HG03354 (cell line): ENCODE measurements around the gene ALOX15B.

Experiments
- ATAC-seq: cut with Tn5 transposase; IDR thresholded peaks from one replicate; pipeline ENCODE4 v1.9.1; 2021; ENCODE audit warnings: mild to moderate bottlenecking; ENCODE audit not compliant: unreplicated experiment, poor library complexity, severe bottlenecking

Gene ALOX15B

DNA sequence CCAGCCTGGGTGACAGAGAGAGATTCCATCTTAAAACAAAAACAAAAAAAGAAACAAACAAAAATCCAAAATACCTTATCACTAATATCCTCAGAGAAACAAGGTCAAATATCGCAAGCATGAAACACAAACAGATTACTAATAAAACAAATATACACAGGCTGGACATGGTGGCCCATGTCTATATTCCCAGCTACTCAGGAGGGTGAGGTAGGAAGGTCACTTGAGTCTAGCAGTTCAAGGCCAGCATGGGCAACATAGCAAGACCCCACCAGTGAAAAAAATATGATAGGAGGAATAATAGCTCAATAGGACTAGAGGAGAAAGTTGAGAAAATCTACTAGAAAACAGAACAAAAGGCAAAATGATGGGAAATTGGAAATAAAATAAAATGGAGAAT is 6.9 kb upstream of the ALOX15B start:
- ATAC-seq = no peak

DNA sequence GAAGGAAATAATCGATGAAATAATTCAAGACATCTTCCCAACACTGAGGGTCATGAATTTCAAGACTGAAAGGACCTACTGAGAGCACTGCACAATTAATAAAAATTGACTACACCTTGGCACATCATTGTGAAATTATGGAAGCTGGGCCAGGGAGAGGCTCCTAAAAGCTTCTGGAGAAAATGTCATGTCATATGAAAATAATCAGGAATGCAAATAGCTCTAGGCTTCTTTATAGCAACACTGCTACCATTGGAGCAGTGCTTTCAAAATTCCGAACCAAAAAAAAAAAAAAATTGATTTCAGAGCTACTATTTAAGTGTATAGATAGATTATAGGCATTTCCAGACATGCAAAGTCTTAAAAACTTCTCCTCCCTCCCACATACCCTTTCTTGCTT is 6.4 kb upstream of the ALOX15B start:
- no peak for ATAC-seq

DNA sequence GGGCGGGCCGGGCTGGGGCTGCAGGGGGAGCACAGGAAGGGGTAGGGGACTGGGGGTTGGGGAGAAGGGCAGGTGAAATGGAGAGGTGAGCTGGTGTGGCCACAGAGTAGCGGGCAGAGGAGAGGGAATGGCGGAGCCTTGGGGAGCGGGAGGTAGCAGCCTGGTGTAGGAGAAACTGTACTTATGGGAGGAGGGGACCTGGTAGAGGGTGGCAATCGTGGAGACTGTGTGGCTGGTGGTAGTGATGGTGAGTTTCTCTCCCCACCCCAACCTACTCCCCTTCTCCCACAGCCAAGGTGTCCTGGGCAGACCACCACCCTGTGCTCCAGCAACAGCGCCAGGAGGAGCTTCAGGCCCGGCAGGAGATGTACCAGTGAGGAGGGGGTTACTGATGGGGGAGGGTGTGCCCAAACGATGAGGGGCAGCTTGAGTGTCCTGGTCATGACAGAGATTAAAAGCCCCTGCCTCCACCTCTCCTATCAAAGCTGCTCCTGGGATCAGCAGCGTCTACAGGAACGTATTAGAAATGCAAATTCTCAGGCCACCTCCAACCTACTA is 831 bp downstream of the ALOX15B start:
- ATAC-seq = no peak

- ATAC-seq = no peak
Observed at GRCh38 chr17:8041249-8041928, 2.5 kb downstream of the ALOX15B start.

DNA sequence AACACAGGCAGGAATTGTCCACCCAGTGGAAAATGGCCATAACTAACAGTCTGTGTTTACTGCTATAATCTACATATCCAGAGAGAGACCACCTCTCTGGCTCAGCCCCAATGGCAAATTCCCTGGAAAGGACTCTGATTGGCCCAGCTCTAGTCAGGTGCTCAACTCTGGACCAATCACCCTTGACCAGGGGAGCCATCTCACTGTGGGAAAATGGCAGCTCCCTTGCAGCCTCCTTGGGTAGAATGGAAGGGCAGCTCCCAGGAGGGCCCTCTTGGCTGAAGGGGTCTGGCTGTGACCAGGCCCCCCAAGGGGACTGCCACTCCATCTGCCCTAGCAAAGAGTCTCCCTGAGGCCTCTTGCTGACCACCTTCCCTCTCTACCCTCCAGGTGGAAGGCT is 3.1 kb downstream of the ALOX15B start:
- ATAC-seq = no peak

DNA sequence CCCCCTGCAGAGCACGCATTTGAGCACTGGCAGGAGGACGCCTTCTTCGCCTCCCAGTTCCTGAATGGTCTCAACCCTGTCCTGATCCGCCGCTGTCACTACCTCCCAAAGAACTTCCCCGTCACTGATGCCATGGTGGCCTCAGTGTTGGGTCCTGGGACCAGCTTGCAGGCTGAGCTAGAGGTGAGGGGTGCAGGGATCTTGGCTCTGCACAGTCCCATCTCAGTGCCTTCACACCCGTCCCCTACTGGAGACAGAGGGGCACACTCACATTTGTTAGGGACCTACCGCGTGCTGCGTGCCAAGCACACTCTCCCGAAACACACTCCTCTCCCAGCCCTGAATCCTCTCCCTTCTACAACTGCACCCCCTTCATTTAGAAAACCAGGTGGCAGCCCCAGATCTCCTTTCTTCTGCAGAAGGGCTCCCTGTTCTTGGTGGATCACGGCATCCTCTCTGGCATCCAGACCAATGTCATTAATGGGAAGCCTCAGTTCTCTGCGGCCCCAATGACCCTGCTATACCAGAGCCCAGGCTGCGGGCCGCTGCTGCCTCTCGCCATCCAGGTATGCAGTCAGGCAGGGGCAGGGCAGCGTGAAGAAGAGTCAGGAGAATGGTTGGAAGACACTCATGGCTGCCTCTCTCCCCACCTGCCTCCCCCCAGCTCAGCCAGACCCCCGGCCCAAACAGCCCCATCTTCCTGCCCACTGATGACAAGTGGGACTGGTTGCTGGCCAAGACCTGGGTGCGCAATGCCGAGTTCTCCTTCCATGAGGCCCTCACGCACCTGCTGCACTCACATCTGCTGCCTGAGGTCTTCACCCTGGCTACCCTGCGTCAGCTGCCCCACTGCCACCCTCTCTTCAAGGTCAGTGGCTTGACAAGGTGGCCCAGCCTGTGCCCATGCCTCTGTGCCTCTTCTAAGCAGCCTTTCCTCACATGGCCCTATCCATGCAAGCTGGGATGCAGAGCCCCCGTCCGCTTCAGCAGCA is 6.3 kb downstream of the ALOX15B start:
- no peak for ATAC-seq

DNA sequence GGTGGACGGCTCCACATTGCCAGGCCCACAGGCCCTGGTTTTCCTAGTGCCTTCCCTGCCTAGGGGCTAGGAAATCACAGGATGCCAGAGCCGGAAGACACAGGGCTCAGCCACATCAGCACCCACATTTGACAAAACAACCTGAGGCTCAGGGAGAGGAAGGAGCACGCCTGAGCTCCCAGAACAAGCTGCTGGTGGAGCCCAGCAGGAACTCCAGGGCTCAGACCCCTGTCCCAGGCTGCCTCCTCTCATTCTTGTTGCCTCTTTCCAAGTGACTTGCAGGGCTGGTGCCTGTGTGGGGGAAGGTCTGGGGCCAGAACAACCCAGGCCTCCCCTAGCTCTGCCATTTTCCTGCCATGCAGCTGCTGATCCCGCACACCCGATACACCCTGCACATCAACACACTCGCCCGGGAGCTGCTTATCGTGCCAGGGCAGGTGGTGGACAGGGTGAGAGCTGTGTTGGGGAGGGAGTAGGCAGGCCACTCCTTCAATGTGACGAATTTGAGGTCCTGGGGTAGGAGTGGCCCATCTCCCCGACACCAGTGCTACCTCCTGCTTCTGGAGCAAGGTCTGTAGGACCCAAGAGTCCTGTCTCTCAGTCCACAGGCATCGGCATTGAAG is 7.6 kb downstream of the ALOX15B start:
- no peak for ATAC-seq

- no peak for ATAC-seq
Observed at GRCh38 chr17:8046929-8047768, 8.3 kb downstream of the ALOX15B start.

GRCh38 chr17:8047769-8048110 is 8.9 kb downstream of the ALOX15B start:
- ATAC-seq = no peak

DNA sequence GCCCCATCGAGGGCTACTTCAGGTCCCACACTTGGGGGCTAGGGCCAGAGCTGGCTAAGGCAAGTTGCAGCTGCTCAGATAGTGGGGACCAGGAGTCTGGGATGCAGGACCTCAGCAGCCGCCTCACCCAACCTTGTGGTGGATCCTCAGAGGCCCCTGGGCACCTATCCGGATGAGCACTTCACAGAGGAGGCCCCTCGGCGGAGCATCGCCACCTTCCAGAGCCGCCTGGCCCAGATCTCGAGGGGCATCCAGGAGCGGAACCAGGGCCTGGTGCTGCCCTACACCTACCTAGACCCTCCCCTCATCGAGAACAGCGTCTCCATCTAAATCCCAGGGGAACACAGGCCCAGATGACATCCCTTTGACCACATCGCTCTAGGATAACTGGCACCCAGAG is 9.4 kb downstream of the ALOX15B start:
- ATAC-seq = no peak

DNA sequence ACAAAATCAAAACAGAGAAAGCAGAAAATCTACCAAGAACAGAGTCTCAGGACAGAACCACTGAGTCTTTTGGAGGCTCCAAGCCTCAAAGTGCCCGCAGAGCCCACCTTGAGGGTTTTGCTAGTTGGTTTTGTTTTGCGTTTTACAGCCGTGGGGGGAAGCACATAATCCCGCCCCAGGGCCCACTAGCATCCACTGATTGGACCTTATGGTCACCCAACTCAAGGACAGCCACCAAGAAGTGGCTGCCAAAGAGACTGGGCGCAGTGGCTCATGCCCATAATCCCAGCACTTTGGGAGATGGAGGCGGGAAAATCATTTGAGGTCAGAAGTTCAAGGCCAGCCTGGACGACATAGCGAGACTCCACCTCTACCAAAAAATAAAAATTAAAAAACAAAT is 9.9 kb downstream of the ALOX15B start:
- ATAC-seq = no peak

- no peak for ATAC-seq
Observed at GRCh38 chr17:8051831-8052230, 13.0 kb downstream of the ALOX15B start.

GRCh38 chr17:8052256-8053252 is 13.7 kb downstream of the ALOX15B start:
- ATAC-seq = no peak

DNA sequence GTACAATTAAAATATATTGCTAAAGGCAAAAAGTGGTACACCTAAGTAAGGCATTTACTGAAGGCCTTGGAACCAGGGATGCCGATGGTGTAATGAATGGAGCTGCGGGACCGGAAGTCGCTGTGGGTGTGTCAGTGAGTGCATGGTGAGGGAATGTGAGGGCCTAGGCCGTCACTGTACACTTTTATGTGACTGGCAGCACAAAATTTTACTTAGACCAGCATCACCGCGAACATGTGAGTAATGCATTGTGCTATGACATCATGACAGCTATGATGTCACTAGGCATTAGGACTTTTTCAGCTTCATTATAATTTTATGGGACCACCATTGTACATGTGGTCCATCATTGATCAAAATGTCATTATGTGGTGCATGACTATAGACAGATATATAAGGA is 14.7 kb downstream of the ALOX15B start:
- no peak for ATAC-seq

DNA sequence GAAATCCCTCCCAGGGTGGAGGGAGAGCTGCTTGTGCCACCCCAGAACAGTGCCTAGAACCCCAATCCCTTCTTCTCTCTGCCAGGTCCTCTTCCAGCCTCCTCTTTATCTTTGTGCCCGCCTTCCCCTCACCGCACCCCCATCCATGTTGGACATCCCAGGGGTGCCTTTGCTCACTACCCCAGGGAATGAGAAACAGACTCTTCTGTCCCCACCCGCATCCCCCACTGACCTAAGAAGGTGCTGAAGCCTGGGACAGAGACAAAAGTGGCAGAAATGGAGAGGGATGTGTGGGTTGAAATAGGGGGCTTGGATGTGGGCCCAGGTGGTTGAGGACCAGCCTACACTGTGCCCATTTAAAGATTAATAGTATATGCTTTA is 17.0 kb downstream of the ALOX15B start:
- ATAC-seq = no peak

DNA sequence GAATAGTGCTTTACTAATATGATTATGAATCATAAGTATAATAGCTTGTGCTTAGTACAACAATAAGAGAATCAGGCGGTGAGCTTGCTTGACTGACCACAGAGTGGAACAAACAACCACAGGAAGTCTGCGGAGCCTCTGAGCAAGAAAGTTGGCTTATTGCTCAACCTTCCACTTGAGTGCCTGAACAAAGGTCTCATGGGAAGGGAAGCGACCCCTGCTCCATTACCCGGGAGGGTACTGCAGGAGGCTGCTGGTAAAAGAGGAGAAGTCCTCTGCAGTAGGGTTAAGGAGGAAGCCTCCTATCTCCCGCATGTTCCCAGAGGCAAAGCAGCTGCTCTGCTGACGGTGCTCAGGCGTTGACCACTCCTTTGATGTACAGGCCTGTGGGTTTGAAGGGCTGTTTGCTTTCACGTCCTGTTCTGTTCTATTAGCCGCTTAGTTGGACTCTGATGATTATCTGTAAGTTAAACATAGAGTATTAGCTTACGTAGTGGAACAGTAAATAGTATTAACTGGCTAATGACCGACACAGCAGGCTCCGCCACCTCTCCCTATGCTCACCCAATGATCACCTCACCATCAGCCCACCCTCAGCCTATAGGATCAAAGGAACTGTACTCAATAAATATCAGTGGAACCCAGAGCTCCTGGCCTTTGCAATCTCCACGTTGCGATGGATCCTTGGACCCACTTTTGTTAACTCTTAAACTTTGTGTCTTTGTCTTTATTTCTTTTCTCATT is 17.5 kb downstream of the ALOX15B start:
- ATAC-seq = peak; percentile 66

- ATAC-seq = no peak
Observed at GRCh38 chr17:8056976-8057625, 18.2 kb downstream of the ALOX15B start.
